ENCODE results near the gene BIN1.
"Not testable (repeated sequence)": the region's sequence is repeated elsewhere in the genome, so short reads cannot be mapped to it uniquely, and the experiment has no call there.

The BIN1 gene

GRCh38 chr2:127134235-127134634, 27.3 kb upstream of the BIN1 start:
- DNase-seq (ENCODE audit: low spot score) (no peak), FAIRE-seq (no peak)

GRCh38 chr2:127133793-127134192, 26.8 kb upstream of the BIN1 start:
- no peak for DNase-seq (ENCODE audit: low spot score)
- no peak for FAIRE-seq

GRCh38 chr2:127130421-127130820, 23.5 kb upstream of the BIN1 start:
- DNase-seq (ENCODE audit: low spot score), result no peak
- no peak for FAIRE-seq

- DNase-seq (ENCODE audit: low spot score) (no peak), FAIRE-seq (peak; percentile 23)
Observed at GRCh38 chr2:127129937-127130336, 23.0 kb upstream of the BIN1 start.

GRCh38 chr2:127128445-127128904, 21.5 kb upstream of the BIN1 start:
- FAIRE-seq (peak; percentile 77), DNase-seq (ENCODE audit: low spot score) (no peak)

- no peak for FAIRE-seq
- no peak for DNase-seq (ENCODE audit: low spot score)
Observed at GRCh38 chr2:127125821-127126220, 18.9 kb upstream of the BIN1 start.

- no peak for FAIRE-seq
- no peak for DNase-seq (ENCODE audit: low spot score)
Observed at GRCh38 chr2:127124426-127124825, 17.5 kb upstream of the BIN1 start.

- FAIRE-seq, result no peak
- no peak for DNase-seq (ENCODE audit: low spot score)
Observed at GRCh38 chr2:127122361-127123027, 15.5 kb upstream of the BIN1 start.

GRCh38 chr2:127121776-127122176, 14.8 kb upstream of the BIN1 start:
- FAIRE-seq, result no peak

GRCh38 chr2:127121353-127121752, 14.4 kb upstream of the BIN1 start:
- no peak for DNase-seq (ENCODE audit: low spot score)
- FAIRE-seq, result no peak

More at GRCh38 chr2:127121776-127122176, 14.8 kb upstream of the BIN1 start:
- DNase-seq (ENCODE audit: low spot score), result no peak

GRCh38 chr2:127120408-127120807, 13.5 kb upstream of the BIN1 start:
- not testable (repeated sequence) for FAIRE-seq; DNase-seq (ENCODE audit: low spot score)

- no peak for DNase-seq (ENCODE audit: low spot score)
- peak; percentile 40 for FAIRE-seq
Observed at GRCh38 chr2:127118467-127118866, 11.5 kb upstream of the BIN1 start.

- FAIRE-seq (no peak), DNase-seq (ENCODE audit: low spot score) (no peak)
Observed at GRCh38 chr2:127118038-127118437, 11.1 kb upstream of the BIN1 start.

GRCh38 chr2:127117603-127118002, 10.6 kb upstream of the BIN1 start:
- no peak for DNase-seq (ENCODE audit: low spot score)
- FAIRE-seq, result no peak

- no peak for DNase-seq (ENCODE audit: low spot score)
- no peak for FAIRE-seq
Observed at GRCh38 chr2:127115471-127116199, 8.7 kb upstream of the BIN1 start.

GRCh38 chr2:127110985-127111384, 4.0 kb upstream of the BIN1 start:
- no peak for FAIRE-seq

GRCh38 chr2:127108090-127108523, 1.2 kb upstream of the BIN1 start:
- no peak for DNase-seq (ENCODE audit: low spot score)
- no peak for FAIRE-seq

More at GRCh38 chr2:127110985-127111384, 4.0 kb upstream of the BIN1 start:
- DNase-seq (ENCODE audit: low spot score), result no peak

- FAIRE-seq (peak; percentile 37), DNase-seq (ENCODE audit: low spot score) (peak; percentile 73)
Observed at GRCh38 chr2:127107622-127107999, 657 bp upstream of the BIN1 start.

- DNase-seq (ENCODE audit: low spot score), result no peak
- no peak for FAIRE-seq
Observed at GRCh38 chr2:127106457-127106990, 430 bp downstream of the BIN1 start.

GRCh38 chr2:127105656-127106456, 1.1 kb downstream of the BIN1 start:
- DNase-seq (ENCODE audit: low spot score) (peak; percentile 54), FAIRE-seq (no peak)

- DNase-seq (ENCODE audit: low spot score), result no peak
- peak; percentile 5 for FAIRE-seq
Observed at GRCh38 chr2:127104881-127105655, 1.9 kb downstream of the BIN1 start.
